CD4-positive, alpha-beta T cell treated with Interleukin-6 for 4 hours (primary cell): ENCODE results near the gene C3orf85.
"Not testable (repeated sequence)": the region's sequence is repeated elsewhere in the genome, so short reads cannot be mapped to it uniquely, and the experiment has no call there.

Experiments
- DNase-seq: peaks from one replicate; pipeline ENCODE4 v3.0.0-alpha.2; 2020; ENCODE audit warnings: mixed read lengths

The C3orf85 gene

GRCh38 chr3:109136523-109136922 is at the start of gene C3orf85:
Gene C3orf85, plus strand, starts transcription at chr3:109136719. Its CDS starts 129 bp downstream, at chr3:109136848.
- no peak for DNase-seq

GRCh38 chr3:109089265-109089664 is 47.3 kb upstream of the C3orf85 start:
- DNase-seq = no peak

GRCh38 chr3:109091846-109092245 is 44.7 kb upstream of the C3orf85 start:
- no peak for DNase-seq

- DNase-seq = no peak
Measured at GRCh38 chr3:109093561-109093960, 43.0 kb upstream of the C3orf85 start.

GRCh38 chr3:109095166-109095565 is 41.4 kb upstream of the C3orf85 start:
- DNase-seq = no peak

- DNase-seq = no peak
Measured at GRCh38 chr3:109098079-109098644, 38.4 kb upstream of the C3orf85 start.

GRCh38 chr3:109109574-109109973 is 26.9 kb upstream of the C3orf85 start:
- DNase-seq = no peak

GRCh38 chr3:109112946-109113760 is 23.4 kb upstream of the C3orf85 start:
- DNase-seq = no peak

GRCh38 chr3:109114746-109115145 is 21.8 kb upstream of the C3orf85 start:
- no peak for DNase-seq

- no peak for DNase-seq
Measured at GRCh38 chr3:109115451-109115850, 21.1 kb upstream of the C3orf85 start.

- DNase-seq = no peak
Measured at GRCh38 chr3:109116031-109116430, 20.5 kb upstream of the C3orf85 start.

GRCh38 chr3:109117939-109118338 is 18.6 kb upstream of the C3orf85 start, which contains the start of gene MORC1:
Gene MORC1, minus strand, starts transcription at chr3:109118134. Its CDS starts 75 bp downstream, at chr3:109118059.
- no peak for DNase-seq

- DNase-seq = no peak
Measured at GRCh38 chr3:109118584-109118983, 17.9 kb upstream of the C3orf85 start.

GRCh38 chr3:109122690-109123089 is 13.8 kb upstream of the C3orf85 start:
- DNase-seq = no peak

GRCh38 chr3:109125902-109126301 is 10.6 kb upstream of the C3orf85 start:
- DNase-seq = no peak

- no peak for DNase-seq
Measured at GRCh38 chr3:109127553-109127952, 9.0 kb upstream of the C3orf85 start.

- no peak for DNase-seq
Measured at GRCh38 chr3:109131276-109131675, 5.2 kb upstream of the C3orf85 start.

- DNase-seq = no peak
Measured at GRCh38 chr3:109132801-109133473, 3.6 kb upstream of the C3orf85 start.

- not testable (repeated sequence) for DNase-seq
Measured at GRCh38 chr3:109133474-109133816, 3.1 kb upstream of the C3orf85 start.

- DNase-seq = no peak
Measured at GRCh38 chr3:109137761-109138160, 1.2 kb downstream of the C3orf85 start.

GRCh38 chr3:109140318-109140717 is 3.8 kb downstream of the C3orf85 start:
- DNase-seq = no peak

- DNase-seq = no peak
Measured at GRCh38 chr3:109143646-109144045, 7.1 kb downstream of the C3orf85 start.

- no peak for DNase-seq
Measured at GRCh38 chr3:109149078-109149477, 12.6 kb downstream of the C3orf85 start.

- no peak for DNase-seq
Measured at GRCh38 chr3:109152320-109152719, 15.8 kb downstream of the C3orf85 start.
